Upper lobe of left lung (tissue), 4 donors: ENCODE measurements around the gene CR1.
"Not testable (repeated sequence)": the region's sequence is repeated elsewhere in the genome, so short reads cannot be mapped to it uniquely, and the experiment has no call there.

Experiments
- CTCF ChIP-seq, 6 experiments: fragments of 450-650 bp in 4 of 6; fragments of 200-600 bp in 2 of 6; sonication (generic) in 2 of 6; IDR thresholded peaks; one replicate each; pipeline ENCODE4 v1.5.1; 2016 to 2019; ENCODE audit warnings: antibody characterized with exemption in 6 of 6
- EP300 ChIP-seq, 4 donors: sonication (generic); formaldehyde crosslinking; IDR thresholded peaks; one replicate each; pipeline ENCODE4 v1.5.1; 2017; ENCODE audit warnings: antibody characterized with exemption in 4 of 4, control low read depth in 2 of 4
- POLR2A ChIP-seq, 4 donors: fragments of 450-650 bp; IDR thresholded peaks; one replicate each; pipeline ENCODE4 v1.5.1; 2016 to 2017; ENCODE audit warnings: antibody characterized with exemption in 4 of 4, mild to moderate bottlenecking in 2 of 4
- POLR2AphosphoS5 ChIP-seq, 2 donors: sonication (generic); formaldehyde crosslinking; IDR thresholded peaks; one replicate each; pipeline ENCODE4 v1.5.1; 2017; ENCODE audit warnings: antibody characterized with exemption in 2 of 2

GRCh38 chr1:207661420-207661819 is 165.5 kb downstream of the CR1 start:
- not testable (repeated sequence) for TF ChIP-seq CTCF, POLR2A, POLR2AphosphoS5, EP300 (IDR thresholded peaks at IDR 0.05)
